ENCODE data around the gene CXCL1. TPM values are rescaled to one million over a fixed set of nuclear protein-coding genes. Genes with fewer than 3 reads are reported as not detected.

CXCL1 gene
- total RNA-seq, 1 experiment from 2014 or later = 0.85 TPM

DNA sequence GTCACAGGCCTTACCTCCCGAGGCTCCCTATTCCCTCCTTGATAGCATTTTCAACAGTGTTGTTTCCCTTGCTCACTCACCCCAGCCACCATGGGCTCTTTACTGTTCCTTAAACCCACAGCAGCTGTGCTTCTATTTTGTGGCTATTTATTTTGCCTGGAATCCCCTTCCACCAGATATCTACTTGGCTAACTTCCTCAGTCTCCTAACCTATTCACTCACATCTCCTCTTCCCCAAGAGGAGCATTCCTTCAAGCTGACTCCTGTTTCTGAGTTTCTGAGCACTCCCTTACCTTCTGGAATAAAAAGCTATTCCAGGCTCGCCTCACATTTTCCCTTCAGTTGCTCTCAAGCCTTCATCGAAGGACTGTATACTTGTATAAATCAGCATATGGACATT, 50.5 kb downstream of the CXCL1 start (continued):
- TF ChIP-seq, protein P1, sequence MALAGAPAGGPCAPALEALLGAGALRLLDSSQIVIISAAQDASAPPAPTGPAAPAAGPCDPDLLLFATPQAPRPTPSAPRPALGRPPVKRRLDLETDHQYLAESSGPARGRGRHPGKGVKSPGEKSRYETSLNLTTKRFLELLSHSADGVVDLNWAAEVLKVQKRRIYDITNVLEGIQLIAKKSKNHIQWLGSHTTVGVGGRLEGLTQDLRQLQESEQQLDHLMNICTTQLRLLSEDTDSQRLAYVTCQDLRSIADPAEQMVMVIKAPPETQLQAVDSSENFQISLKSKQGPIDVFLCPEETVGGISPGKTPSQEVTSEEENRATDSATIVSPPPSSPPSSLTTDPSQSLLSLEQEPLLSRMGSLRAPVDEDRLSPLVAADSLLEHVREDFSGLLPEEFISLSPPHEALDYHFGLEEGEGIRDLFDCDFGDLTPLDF (CRISPR knock-in tag; IDR thresholded peaks at IDR 0.05) = no peak
- no peak for TF ChIP-seq EMX1 (CRISPR knock-in tag; IDR thresholded peaks at IDR 0.05)

Other genes starting within 250 kb of the CXCL1 start
- 0.15 to 0.27 TPM (median 0.18 TPM) in 3 replicates for gene RASSF6, start 249.0 kb upstream of the CXCL1 start, total RNA-seq (2021)
- not detected in 3 replicates for gene CXCL8, start 128.8 kb upstream of the CXCL1 start, total RNA-seq (2021)
- 3.8 to 4.9 TPM (median 4.4 TPM) in 3 replicates for gene CXCL6, start 32.7 kb upstream of the CXCL1 start, total RNA-seq (2021)
- not detected in 3 replicates for gene PF4V1, start 16.1 kb upstream of the CXCL1 start, total RNA-seq (2021)
- gene PF4, start 112.6 kb downstream of the CXCL1 start, total RNA-seq (2021) = 1.2 to 3.9 TPM (median 3.6 TPM) in 3 replicates
- gene PPBP, start 118.8 kb downstream of the CXCL1 start, total RNA-seq (2021) = not detected in 3 replicates
- gene CXCL5, start 129.3 kb downstream of the CXCL1 start, total RNA-seq (2021) = 3.6 to 8.8 TPM (median 8.1 TPM) in 3 replicates
- 3.5 to 7.7 TPM (median 7.0 TPM) in 3 replicates for gene CXCL3, start 169.3 kb downstream of the CXCL1 start, total RNA-seq (2021)
- gene CXCL2, start 229.8 kb downstream of the CXCL1 start, total RNA-seq (2021) = 1.4 to 1.9 TPM (median 1.7 TPM) in 3 replicates

Measured in WTC11 (cell line).